Thyroid gland (tissue), 4 donors: Measurements from ENCODE around the gene CDH23. TPM values are rescaled to one million over a fixed set of nuclear protein-coding genes. Genes with fewer than 3 reads are reported as not detected.

Experiments used
- DNase-seq, 2 donors: peaks; one replicate each; pipeline ENCODE4 v3.0.0-alpha.2; 2019
- H3K27ac ChIP-seq, 3 donors: fragments of 200-600 bp; sonication (generic); 1 replicate in 2 of 3; 2 replicates in 1 of 3; pipeline ENCODE4 v1.5.1; 2016 to 2019; ENCODE audit warnings: mild to moderate bottlenecking in 1 of 3, moderate library complexity in 1 of 3
- H3K27me3 ChIP-seq: fragments of 200-600 bp; sonication (generic); one replicate; pipeline ENCODE4 v1.5.1; 2019
- H3K36me3 ChIP-seq, 2 donors: fragments of 200-600 bp; sonication (generic); one replicate each; pipeline ENCODE4 v1.5.1; 2016 to 2019
- H3K4me1 ChIP-seq, 2 donors: fragments of 200-600 bp; sonication (generic); one replicate each; pipeline ENCODE4 v1.5.1; 2017 to 2019
- H3K4me3 ChIP-seq, 3 donors: fragments of 200-600 bp; sonication (generic); replicated peaks in 1 of 3; 1 replicate in 2 of 3; 2 replicates in 1 of 3; pipeline ENCODE4 v1.5.1; 2016; ENCODE audit warnings: mild to moderate bottlenecking in 1 of 3
- H3K9me3 ChIP-seq: fragments of 200-600 bp; sonication (generic); one replicate; pipeline ENCODE4 v1.5.1; 2017
- POLR2A ChIP-seq, 2 donors: fragments of 450-650 bp; IDR thresholded peaks; one replicate each; pipeline ENCODE4 v1.6.1; 2017; ENCODE audit warnings: antibody characterized with exemption in 2 of 2, mild to moderate bottlenecking in 2 of 2, moderate library complexity in 1 of 2
- WGBS, 2 donors: methylation state at CpG; one replicate each; pipeline ENCODE4 v1.1.5; 2017; 5-methylcytosine and 5-hydroxymethylcytosine counted together
- intact Hi-C: fragments of 100-400 bp; cut with DNase I; formaldehyde crosslinking; loops from one replicate; pipeline ENCODE4 v1.15.1; 2023
- total RNA-seq, 4 donors: library from RNA; depleted of rRNA; stranded (reverse); fragments of >200 nt; gene quantifications; one replicate each; pipeline ENCODE4 v1.2.3, GENCODE V29; 2016
- TF ChIP-seq, protein P1 (sequence below), 6 experiments: fragments of 200-600 bp in 3 of 6; fragments of 450-650 bp in 3 of 6; sonication (generic) in 3 of 6; IDR thresholded peaks; one replicate each; pipeline ENCODE4 v1.5.1; 2016 to 2019; ENCODE audit warnings: antibody characterized with exemption in 6 of 6, mild to moderate bottlenecking in 2 of 6, inconsistent platforms in 1 of 6, moderate library complexity in 1 of 6

Gene CDH23
- total RNA-seq, 4 donors from 2014 or later: 3.0 to 4.2 (median 3.9) TPM

DNA sequence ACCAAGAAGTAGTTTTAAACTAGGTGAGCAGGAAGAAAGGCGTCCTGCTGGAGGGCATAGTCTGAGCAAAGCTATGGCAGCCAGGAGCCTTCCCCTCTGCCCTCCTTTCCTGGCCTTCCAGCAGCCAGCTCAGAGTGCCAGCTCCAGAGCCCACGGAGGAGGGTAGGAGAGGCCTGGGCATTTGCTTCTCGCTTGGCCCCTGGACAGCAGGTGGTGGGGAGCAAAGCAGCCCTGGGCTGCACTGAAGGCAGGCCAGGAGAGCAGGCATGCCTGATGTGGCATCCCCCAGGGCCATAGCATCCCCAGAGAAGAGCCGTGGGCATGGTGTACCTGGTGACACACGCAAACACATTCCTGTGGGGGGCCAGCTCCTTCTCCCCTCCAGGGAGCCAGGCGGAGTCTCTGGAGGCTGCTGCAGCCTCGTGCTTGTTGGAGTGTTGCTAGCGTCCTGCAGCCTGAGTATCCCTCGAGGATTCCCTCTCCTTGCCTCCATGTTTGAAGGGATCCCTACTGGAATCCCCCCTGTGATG lies 43.9 kb downstream of the CDH23 start:
- Histone ChIP-seq H3K36me3 (no peaks in the 10 kb centered on the region), H3K4me3 (no peak overlapping the region), H3K9me3 (no peaks in the 10 kb centered on the region), H3K27me3 (no peaks in the 10 kb centered on the region), H3K4me1 (no peaks in the 10 kb centered on the region), H3K27ac (no peak overlapping the region)
- TF ChIP-seq, protein P1, sequence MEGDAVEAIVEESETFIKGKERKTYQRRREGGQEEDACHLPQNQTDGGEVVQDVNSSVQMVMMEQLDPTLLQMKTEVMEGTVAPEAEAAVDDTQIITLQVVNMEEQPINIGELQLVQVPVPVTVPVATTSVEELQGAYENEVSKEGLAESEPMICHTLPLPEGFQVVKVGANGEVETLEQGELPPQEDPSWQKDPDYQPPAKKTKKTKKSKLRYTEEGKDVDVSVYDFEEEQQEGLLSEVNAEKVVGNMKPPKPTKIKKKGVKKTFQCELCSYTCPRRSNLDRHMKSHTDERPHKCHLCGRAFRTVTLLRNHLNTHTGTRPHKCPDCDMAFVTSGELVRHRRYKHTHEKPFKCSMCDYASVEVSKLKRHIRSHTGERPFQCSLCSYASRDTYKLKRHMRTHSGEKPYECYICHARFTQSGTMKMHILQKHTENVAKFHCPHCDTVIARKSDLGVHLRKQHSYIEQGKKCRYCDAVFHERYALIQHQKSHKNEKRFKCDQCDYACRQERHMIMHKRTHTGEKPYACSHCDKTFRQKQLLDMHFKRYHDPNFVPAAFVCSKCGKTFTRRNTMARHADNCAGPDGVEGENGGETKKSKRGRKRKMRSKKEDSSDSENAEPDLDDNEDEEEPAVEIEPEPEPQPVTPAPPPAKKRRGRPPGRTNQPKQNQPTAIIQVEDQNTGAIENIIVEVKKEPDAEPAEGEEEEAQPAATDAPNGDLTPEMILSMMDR (IDR thresholded peaks at IDR 0.05): no peak
- TF ChIP-seq POLR2A (IDR thresholded peaks at IDR 0.05): no peak
- intact Hi-C loops: no loop called here
- no peak for DNase-seq
- 69 to 78% methylated on average over 5 to 8 of the region's 9 CpGs for WGBS, 2 donors

DNA sequence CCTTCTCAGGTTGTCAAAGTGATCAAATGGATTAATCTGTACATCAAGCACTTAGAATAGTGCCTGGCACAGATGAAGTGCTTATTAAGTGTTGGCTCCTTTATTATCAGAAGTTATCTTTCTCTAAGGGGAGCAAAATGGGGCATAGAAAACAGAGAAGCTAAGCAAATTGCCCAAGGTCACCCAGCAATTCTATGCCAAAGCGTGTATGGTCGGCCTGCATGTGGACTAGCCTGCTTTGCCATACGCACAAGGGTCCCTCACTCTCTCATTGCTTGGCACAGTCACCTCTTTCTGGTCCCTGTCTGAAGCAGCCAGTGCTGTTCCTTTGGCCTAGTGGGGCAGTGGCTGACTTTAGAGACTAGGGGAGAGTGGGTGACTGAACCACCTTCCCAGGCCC lies 45.3 kb downstream of the CDH23 start:
- intact Hi-C loops: no loop called here
- no peaks in the 10 kb centered on the region for H3K4me1 ChIP-seq
- no peak for TF ChIP-seq POLR2A (IDR thresholded peaks at IDR 0.05)
- TF ChIP-seq, protein P1 (IDR thresholded peaks at IDR 0.05): no peak
- H3K27me3 ChIP-seq: no peaks in the 10 kb centered on the region
- H3K27ac ChIP-seq: no peak overlapping the region
- no peaks in the 10 kb centered on the region for H3K9me3 ChIP-seq
- no peak for DNase-seq
- WGBS, 2 donors: 95% methylated on average over 3 of the region's 3 CpGs
- H3K36me3 ChIP-seq: no peaks in the 10 kb centered on the region
- H3K4me3 ChIP-seq: no peak overlapping the region

GRCh38 chr10:71442859-71443570 lies 46.3 kb downstream of the CDH23 start:
- Histone ChIP-seq H3K9me3 (no peaks in the 10 kb centered on the region), H3K36me3 (no peaks in the 10 kb centered on the region), H3K4me1 (no peaks in the 10 kb centered on the region), H3K27me3 (no peaks in the 10 kb centered on the region), H3K27ac (no peak overlapping the region), H3K4me3 (no peak overlapping the region)
- WGBS, 2 donors: 94 to 96% methylated on average over 9 to 14 of the region's 15 CpGs
- intact Hi-C loops: no loop called here
- no peak for DNase-seq
- TF ChIP-seq, protein P1 (IDR thresholded peaks at IDR 0.05): no peak
- TF ChIP-seq POLR2A (IDR thresholded peaks at IDR 0.05): no peak

- intact Hi-C loops: no loop called here
- WGBS, 2 donors: 73 to 80% methylated on average over 8 to 10 of the region's 10 CpGs
- no peak for TF ChIP-seq POLR2A (IDR thresholded peaks at IDR 0.05)
- TF ChIP-seq, protein P1 (IDR thresholded peaks at IDR 0.05): no peak
- Histone ChIP-seq H3K27ac (no peak overlapping the region), H3K27me3 (no peaks in the 10 kb centered on the region), H3K4me3 (no peak overlapping the region), H3K36me3 (no peaks in the 10 kb centered on the region), H3K4me1 (no peaks in the 10 kb centered on the region), H3K9me3 (no peaks in the 10 kb centered on the region)
- DNase-seq: no peak
These were observed 47.0 kb downstream of the CDH23 start for GRCh38 chr10:71443676-71444075.

GRCh38 chr10:71444284-71445054 lies 47.7 kb downstream of the CDH23 start:
- DNase-seq: no peak
- no peak overlapping the region for H3K27ac ChIP-seq
- no peaks in the 10 kb centered on the region for H3K36me3 ChIP-seq
- no peak overlapping the region for H3K4me3 ChIP-seq
- intact Hi-C loops: no loop called here
- H3K27me3 ChIP-seq: no peaks in the 10 kb centered on the region
- TF ChIP-seq, protein P1 (IDR thresholded peaks at IDR 0.05): no peak
- no peak for TF ChIP-seq POLR2A (IDR thresholded peaks at IDR 0.05)
- H3K4me1 ChIP-seq: no peaks in the 10 kb centered on the region
- 85 to 90% methylated on average over 3 to 4 of the region's 4 CpGs for WGBS, 2 donors
- no peaks in the 10 kb centered on the region for H3K9me3 ChIP-seq
